Measurements from ENCODE around the gene DNM1. TPM values are rescaled to one million over a fixed set of nuclear protein-coding genes. Genes with fewer than 3 reads are reported as not detected.
"Not testable (repeated sequence)": the region's sequence is repeated elsewhere in the genome, so short reads cannot be mapped to it uniquely, and the experiment has no call there.

The DNM1 gene
- total RNA-seq, 1 donor from 2014 or later: 276 TPM

DNA sequence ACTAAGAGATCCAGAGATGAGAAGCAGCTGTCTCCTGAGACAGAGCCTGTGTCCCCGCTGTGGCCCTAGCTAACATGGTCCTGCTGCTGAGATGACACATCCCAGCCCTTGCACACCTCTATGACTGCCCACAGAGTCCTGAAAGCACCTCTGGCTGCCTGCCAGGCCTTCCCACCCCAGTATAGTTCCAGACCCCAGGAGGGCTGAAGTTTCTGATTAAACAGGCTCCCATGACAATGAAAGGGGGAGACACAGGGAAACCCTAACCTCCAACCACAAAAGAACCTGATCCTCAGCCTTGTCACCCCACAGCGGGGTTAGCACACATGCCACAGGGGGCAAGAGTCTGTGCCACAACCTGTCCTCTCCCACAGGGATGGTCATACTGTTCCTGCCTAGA lies 27.5 kb upstream of the DNM1 start:
- Mint-ChIP-seq H3K4me3 (ENCODE audit: unreplicated experiment) (no peak overlapping the region), H3K27me3 (ENCODE audit: unreplicated experiment) (no peaks in the 10 kb centered on the region), H3K4me1 (ENCODE audit: low read depth, unreplicated experiment) (no peaks in the 10 kb centered on the region), H3K27ac (ENCODE audit: unreplicated experiment) (no peak overlapping the region), H3K36me3 (ENCODE audit: unreplicated experiment) (no peaks in the 10 kb centered on the region), H3K9me3 (ENCODE audit: unreplicated experiment) (peaks cover 4% of the 10 kb centered on the region)
- TF ChIP-seq, protein P1, sequence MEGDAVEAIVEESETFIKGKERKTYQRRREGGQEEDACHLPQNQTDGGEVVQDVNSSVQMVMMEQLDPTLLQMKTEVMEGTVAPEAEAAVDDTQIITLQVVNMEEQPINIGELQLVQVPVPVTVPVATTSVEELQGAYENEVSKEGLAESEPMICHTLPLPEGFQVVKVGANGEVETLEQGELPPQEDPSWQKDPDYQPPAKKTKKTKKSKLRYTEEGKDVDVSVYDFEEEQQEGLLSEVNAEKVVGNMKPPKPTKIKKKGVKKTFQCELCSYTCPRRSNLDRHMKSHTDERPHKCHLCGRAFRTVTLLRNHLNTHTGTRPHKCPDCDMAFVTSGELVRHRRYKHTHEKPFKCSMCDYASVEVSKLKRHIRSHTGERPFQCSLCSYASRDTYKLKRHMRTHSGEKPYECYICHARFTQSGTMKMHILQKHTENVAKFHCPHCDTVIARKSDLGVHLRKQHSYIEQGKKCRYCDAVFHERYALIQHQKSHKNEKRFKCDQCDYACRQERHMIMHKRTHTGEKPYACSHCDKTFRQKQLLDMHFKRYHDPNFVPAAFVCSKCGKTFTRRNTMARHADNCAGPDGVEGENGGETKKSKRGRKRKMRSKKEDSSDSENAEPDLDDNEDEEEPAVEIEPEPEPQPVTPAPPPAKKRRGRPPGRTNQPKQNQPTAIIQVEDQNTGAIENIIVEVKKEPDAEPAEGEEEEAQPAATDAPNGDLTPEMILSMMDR (IDR thresholded peaks at IDR 0.05; ENCODE audit: partially characterized antibody, unreplicated experiment): no peak
- DNase-seq: no peak

DNA sequence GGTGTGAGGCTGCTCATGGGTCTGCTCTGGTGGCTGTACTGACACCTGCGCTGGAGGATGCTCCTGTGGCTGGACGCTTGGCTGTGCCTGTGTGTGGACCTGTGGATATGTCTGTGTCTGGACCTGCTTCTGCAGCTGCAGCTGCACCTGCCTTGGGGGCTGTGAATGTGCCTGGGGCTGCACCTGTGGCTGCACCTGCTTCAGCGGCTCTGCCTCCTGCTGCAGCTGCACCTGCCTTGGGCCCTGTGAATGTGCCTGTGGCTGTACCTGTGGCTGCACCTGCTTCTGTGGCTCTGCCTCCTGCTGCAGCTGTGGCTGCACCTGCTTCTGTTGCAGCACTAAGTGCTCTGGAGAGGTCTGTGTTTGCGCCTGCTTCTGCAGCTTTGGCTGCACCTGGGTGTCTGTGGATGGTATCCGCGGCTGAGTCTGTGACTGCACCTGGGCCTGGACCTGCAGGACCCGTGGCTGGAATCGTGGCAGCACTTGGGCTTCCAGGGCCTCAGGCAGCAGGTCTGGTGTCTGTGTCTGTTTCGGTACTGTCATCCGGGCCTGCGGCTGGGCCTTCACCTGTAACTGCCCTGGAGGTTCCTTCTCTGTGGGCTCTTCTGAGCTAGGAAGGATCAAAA lies 24.3 kb upstream of the DNM1 start:
- Mint-ChIP-seq H3K4me1 (ENCODE audit: low read depth, unreplicated experiment) (peaks cover 3% of the 10 kb centered on the region), H3K36me3 (ENCODE audit: unreplicated experiment) (no peaks in the 10 kb centered on the region), H3K27ac (ENCODE audit: unreplicated experiment) (no peak overlapping the region), H3K4me3 (ENCODE audit: unreplicated experiment) (no peak overlapping the region), H3K9me3 (ENCODE audit: unreplicated experiment) (peaks cover 3% of the 10 kb centered on the region), H3K27me3 (ENCODE audit: unreplicated experiment) (no peaks in the 10 kb centered on the region)
- TF ChIP-seq, protein P1 (IDR thresholded peaks at IDR 0.05; ENCODE audit: partially characterized antibody, unreplicated experiment): no peak
- DNase-seq: no peak

DNA sequence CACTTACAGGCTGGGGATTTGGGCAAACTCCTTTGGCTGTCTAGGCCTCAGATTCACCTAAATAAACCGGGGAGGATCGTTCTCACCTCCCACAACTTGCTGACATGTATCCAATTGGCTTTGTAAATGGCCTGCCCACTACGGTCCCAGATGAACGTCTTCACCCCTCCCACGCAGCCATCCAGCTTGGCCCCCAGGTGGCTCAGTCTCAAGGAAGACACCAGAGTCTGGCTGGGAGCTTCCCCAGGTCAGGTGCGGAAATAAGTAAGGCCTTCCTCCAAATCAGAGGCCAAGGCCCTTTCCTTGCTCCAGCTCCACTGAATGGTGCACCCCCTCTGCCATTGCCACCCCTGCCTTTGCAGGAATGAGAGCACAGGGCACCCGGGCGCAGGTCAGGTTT lies 23.2 kb upstream of the DNM1 start:
- no peak overlapping the region for H3K4me3 Mint-ChIP-seq (ENCODE audit: unreplicated experiment)
- no peak overlapping the region for H3K27ac Mint-ChIP-seq (ENCODE audit: unreplicated experiment)
- H3K27me3 Mint-ChIP-seq (ENCODE audit: unreplicated experiment): no peaks in the 10 kb centered on the region
- TF ChIP-seq, protein P1 (IDR thresholded peaks at IDR 0.05; ENCODE audit: partially characterized antibody, unreplicated experiment): no peak
- H3K36me3 Mint-ChIP-seq (ENCODE audit: unreplicated experiment): no peaks in the 10 kb centered on the region
- H3K9me3 Mint-ChIP-seq (ENCODE audit: unreplicated experiment): peaks cover 3% of the 10 kb centered on the region
- no peak for DNase-seq
- peaks cover 3% of the 10 kb centered on the region for H3K4me1 Mint-ChIP-seq (ENCODE audit: low read depth, unreplicated experiment)

DNA sequence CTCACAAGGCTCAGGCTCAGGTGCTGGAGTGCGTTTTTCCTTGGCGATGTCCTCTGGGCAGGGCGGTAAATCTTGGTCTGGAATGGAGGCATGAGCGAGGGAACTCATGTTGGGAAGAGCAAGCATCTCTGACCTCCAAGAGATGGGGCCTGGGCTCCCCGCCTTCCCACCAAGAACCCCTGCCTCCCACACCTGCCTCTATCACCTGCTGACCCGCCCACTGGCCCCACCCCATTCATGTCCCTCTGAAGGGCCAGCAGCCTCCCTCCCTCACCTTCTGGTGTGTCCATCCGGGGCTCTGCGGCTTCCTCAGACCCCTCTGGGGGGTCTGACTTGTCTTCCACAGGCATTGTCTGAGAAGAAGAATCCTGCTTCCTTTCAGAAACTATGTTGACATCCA lies 22.7 kb upstream of the DNM1 start:
- Mint-ChIP-seq H3K27me3 (ENCODE audit: unreplicated experiment) (peaks cover under 1% of the 10 kb centered on the region), H3K4me1 (ENCODE audit: low read depth, unreplicated experiment) (peaks cover 3% of the 10 kb centered on the region), H3K27ac (ENCODE audit: unreplicated experiment) (no peak overlapping the region), H3K9me3 (ENCODE audit: unreplicated experiment) (peaks cover 3% of the 10 kb centered on the region), H3K4me3 (ENCODE audit: unreplicated experiment) (no peak overlapping the region), H3K36me3 (ENCODE audit: unreplicated experiment) (no peaks in the 10 kb centered on the region)
- TF ChIP-seq, protein P1 (IDR thresholded peaks at IDR 0.05; ENCODE audit: partially characterized antibody, unreplicated experiment): no peak
- DNase-seq: no peak

DNA sequence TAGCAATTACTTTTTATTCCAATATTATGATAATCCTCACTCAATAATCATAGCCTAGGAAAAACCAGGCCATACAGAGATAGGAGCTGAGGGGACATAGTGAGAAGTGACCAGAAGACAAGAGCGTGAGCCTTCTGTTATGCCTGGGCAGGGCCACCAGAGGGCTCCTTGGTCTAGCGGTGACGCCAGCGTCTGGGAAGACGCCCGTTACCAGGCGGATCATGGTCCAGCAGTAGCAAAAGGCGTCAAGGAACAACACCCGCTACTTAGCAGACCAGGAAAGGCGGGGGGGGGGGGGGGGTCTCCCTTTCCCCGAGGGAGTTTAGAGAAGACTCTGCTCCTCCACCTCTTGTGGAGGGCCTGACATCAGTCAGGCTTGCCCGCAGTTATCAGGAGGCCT lies 21.7 kb upstream of the DNM1 start:
- DNase-seq: peak; percentile 80
- TF ChIP-seq, protein P1 (IDR thresholded peaks at IDR 0.05; ENCODE audit: partially characterized antibody, unreplicated experiment): peak; percentile 48
- H3K36me3 Mint-ChIP-seq (ENCODE audit: unreplicated experiment); H3K4me3 Mint-ChIP-seq (ENCODE audit: unreplicated experiment); H3K27me3 Mint-ChIP-seq (ENCODE audit: unreplicated experiment); H3K9me3 Mint-ChIP-seq (ENCODE audit: unreplicated experiment); H3K4me1 Mint-ChIP-seq (ENCODE audit: low read depth, unreplicated experiment): not testable (repeated sequence)
- H3K27ac Mint-ChIP-seq (ENCODE audit: unreplicated experiment): peak overlapping the region; percentile 64

Data from glutamatergic neuron (in vitro differentiated cells).